HepG2 (cell line): ENCODE data around the gene NMUR1. TPM values are rescaled to one million over a fixed set of nuclear protein-coding genes. Genes with fewer than 3 reads are reported as not detected.

ENCODE experiments used
- CSRNP1 ChIP-seq: sonication (generic); formaldehyde crosslinking; IDR thresholded peaks from 2 replicates; pipeline ENCODE4 v1.8.1; 2023; ENCODE audit warnings: mild to moderate bottlenecking, missing genetic modification reagents
- GABPB1 ChIP-seq: IDR thresholded peaks from 2 replicates; pipeline ENCODE4 v1.6.1; 2016; ENCODE audit warnings: mild to moderate bottlenecking, missing genetic modification reagents, moderate library complexity, missing compliant biosample characterization
- HCFC1 ChIP-seq: fragments of 150-350 bp; IDR thresholded peaks from 2 replicates; pipeline ENCODE4 v1.6.1; 2014; ENCODE audit warnings: low read depth, low read length
- HNF4G ChIP-seq, 2 experiments: sonication (generic) in 1 of 2; formaldehyde crosslinking in 1 of 2; IDR thresholded peaks; 2 replicates each; pipeline versions ENCODE4 v1.4.0 to v1.6.1; 2011 to 2020; ENCODE audit warnings: borderline replicate concordance in 2 of 2, low read depth in 2 of 2, mild to moderate bottlenecking in 2 of 2, low read length in 1 of 2, missing genetic modification reagents in 1 of 2, moderate library complexity in 1 of 2
- MEF2D ChIP-seq: sonication (generic); formaldehyde crosslinking; IDR thresholded peaks from 2 replicates; pipeline ENCODE4 v1.5.1; 2020; ENCODE audit warnings: mild to moderate bottlenecking, missing genetic modification reagents
- TFDP1 ChIP-seq: IDR thresholded peaks from 2 replicates; pipeline ENCODE4 v1.6.1; 2016; ENCODE audit warnings: missing compliant biosample characterization, missing genetic modification reagents, borderline replicate concordance
- ZBTB43 ChIP-seq: sonication (generic); formaldehyde crosslinking; conservative IDR thresholded peaks from 2 replicates; pipeline ENCODE4 v1.4.0; 2020; ENCODE audit warnings: missing genetic modification reagents
- ZFP1 ChIP-seq: IDR thresholded peaks from 2 replicates; pipeline ENCODE4 v1.6.1; 2016
- ZMYM4 ChIP-seq: sonication (generic); formaldehyde crosslinking; IDR thresholded peaks from 2 replicates; pipeline ENCODE4 v1.8.1; 2023; ENCODE audit warnings: mild to moderate bottlenecking, missing genetic modification reagents
- ZNF142 ChIP-seq: sonication (generic); formaldehyde crosslinking; IDR thresholded peaks from 2 replicates; pipeline ENCODE4 v1.4.0; 2020; ENCODE audit warnings: missing genetic modification reagents
- ZNF350 ChIP-seq: sonication (generic); formaldehyde crosslinking; IDR thresholded peaks from 2 replicates; pipeline ENCODE4 v1.4.0; 2020; ENCODE audit warnings: mild to moderate bottlenecking, low read depth, missing genetic modification reagents, borderline replicate concordance
- ZNF558 ChIP-seq: sonication (generic); formaldehyde crosslinking; IDR thresholded peaks from 2 replicates; pipeline ENCODE4 v1.9.0; 2022; ENCODE audit warnings: mild to moderate bottlenecking, missing genetic modification reagents, borderline replicate concordance
- ZNF574 ChIP-seq: sonication (generic); formaldehyde crosslinking; IDR thresholded peaks from 2 replicates; pipeline ENCODE4 v1.4.0; 2020; ENCODE audit warnings: missing genetic modification reagents
- polyA plus RNA-seq, 8 experiments: library from polyadenylated mRNA; depleted of rRNA in 3 of 8; stranded (reverse) in 7 of 8; unstranded in 1 of 8; fragments of >200 nt; fragmentation: Illumina TruSeq in 4 of 8; extraction: Trizol in 4 of 8; gene quantifications; 2 replicates each; pipeline versions ENCODE4 v1.2.1 to v1.2.3, GENCODE V29; 2011 to 2016; ENCODE audit warnings: low read depth in 4 of 8, missing spikeins in 1 of 8, mixed read lengths in 1 of 8; ENCODE audit not compliant: insufficient read depth in 1 of 8
- total RNA-seq, 5 experiments: library from RNA; depleted of rRNA; stranded (reverse); fragments of >200 nt; fragmentation: Illumina TruSeq; extraction: Trizol; gene quantifications; 2 replicates each; pipeline ENCODE4 v1.2.3, GENCODE V29; 2016; ENCODE audit warnings: low read depth in 1 of 5

NMUR1 gene
- total and polyA plus RNA-seq, 2 of the 13 experiments (the other 11 are each of a cell fraction or from before 2014, with no cell fraction given), result not detected

GRCh38 chr2:231514225-231514950, 15.9 kb downstream of the NMUR1 start (continued):
- TF ChIP-seq TFDP1 (CRISPR knock-in tag), result peak; percentile 57; the same call in 1 of the 2 replicates
- TF ChIP-seq ZNF142 (CRISPR knock-in tag), result no peak
- no peak for TF ChIP-seq HCFC1
- TF ChIP-seq ZNF558, result peak; percentile 64; the same call in 1 of the 2 replicates
- TF ChIP-seq ZNF574 (CRISPR knock-in tag), result 0 out of 2 replicates have a peak, but pooled peaks have one; percentile 24
- peak; percentile 68 for TF ChIP-seq ZMYM4 (CRISPR knock-in tag)
- TF ChIP-seq HNF4G (IDR thresholded peaks at IDR 0.05; ENCODE audit: borderline replicate concordance, low read depth, low read length), result no peak
- TF ChIP-seq HNF4G (CRISPR knock-in tag; IDR thresholded peaks at IDR 0.05; ENCODE audit: borderline replicate concordance, low read depth), result no peak
- TF ChIP-seq MEF2D (CRISPR knock-in tag), result no peak
- TF ChIP-seq GABPB1 (CRISPR knock-in tag), result peak; percentile 50; the same call in 1 of the 2 replicates
- TF ChIP-seq CSRNP1 (CRISPR knock-in tag), result 0 out of 2 replicates have a peak, but pooled peaks have one; percentile 72
- TF ChIP-seq ZFP1 (CRISPR knock-in tag), result no peak
- peak; percentile 39; the same call in 1 of the 2 replicates for TF ChIP-seq ZNF350 (CRISPR knock-in tag)
- 0 out of 2 replicates have a peak, but pooled peaks have one; percentile 21 for TF ChIP-seq ZBTB43 (CRISPR knock-in tag)
